Iris pigment epithelial cell (primary cell): Measurements from ENCODE around the gene ZNF280D.

ENCODE experiments used
- DNase-seq: peaks from one replicate; pipeline ENCODE4 v3.0.0-alpha.2; 2011; ENCODE audit warnings: low read depth

ZNF280D gene

GRCh38 chr15:56628893-56629532 lies 104.3 kb downstream of the ZNF280D start:
- peak; percentile 22 for DNase-seq

DNA sequence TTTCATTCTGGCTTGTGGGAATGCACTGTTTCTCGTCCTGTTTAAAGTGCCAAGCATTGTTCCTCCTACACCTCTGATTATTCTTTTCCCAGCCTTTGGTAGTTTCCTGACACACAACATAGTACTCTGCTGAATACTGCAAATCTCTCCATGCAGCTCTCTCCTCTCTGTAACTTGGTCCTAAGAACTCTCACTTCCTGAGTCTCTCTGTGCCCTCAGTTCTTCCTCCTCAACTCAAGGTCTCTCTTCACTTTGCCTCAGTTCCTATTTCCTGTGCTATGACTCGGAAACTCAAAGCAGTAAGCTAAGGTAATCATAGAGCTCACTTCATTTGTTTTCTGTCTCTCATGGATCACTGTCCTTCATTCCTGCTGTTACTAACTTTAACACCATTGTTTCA lies 113.4 kb downstream of the ZNF280D start:
- DNase-seq: no peak

- no peak for DNase-seq
Observed at GRCh38 chr15:56617628-56618027, 115.7 kb downstream of the ZNF280D start.

DNA sequence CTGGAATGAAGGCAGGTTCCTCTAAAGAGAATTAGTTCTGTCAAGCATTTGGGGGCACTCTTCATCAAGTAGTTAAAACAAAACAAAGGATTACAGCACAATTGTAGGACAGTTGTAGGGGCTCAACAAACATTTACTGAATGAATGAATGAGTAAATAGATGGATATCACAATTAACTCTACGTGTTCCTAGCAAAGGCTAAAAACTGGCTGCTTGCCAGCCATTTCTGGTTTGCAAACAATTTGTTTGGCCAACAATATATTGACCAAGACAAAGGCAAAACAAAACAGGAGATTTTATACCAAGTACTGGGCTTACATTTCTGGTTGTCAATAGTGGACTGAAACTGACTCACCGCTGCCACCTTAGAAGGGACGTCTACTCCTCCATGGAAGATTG lies 116.8 kb downstream of the ZNF280D start:
- no peak for DNase-seq

GRCh38 chr15:56613811-56614210 lies 119.5 kb downstream of the ZNF280D start:
- DNase-seq: no peak

DNA sequence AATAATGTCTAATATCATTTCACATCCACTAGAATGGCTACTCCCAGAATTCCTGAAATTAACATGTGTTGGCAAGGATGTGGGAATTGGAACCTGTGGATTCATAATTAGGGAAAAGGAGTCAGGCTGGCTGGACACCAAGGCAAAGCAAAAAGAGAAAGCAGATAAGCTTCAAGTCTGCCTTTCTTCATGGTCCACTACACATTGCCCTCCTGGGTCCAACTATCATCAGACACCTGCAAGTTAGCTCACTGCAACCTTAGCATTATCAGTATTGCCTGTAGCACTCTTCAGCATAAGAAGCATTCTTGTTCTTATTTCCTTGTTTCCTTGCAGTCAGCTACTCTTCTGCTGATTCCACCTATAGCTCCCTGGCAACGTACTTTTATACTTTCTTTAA lies 124.3 kb downstream of the ZNF280D start:
- no peak for DNase-seq

GRCh38 chr15:56608140-56608778 lies 125.0 kb downstream of the ZNF280D start:
- peak; percentile 39 for DNase-seq

DNA sequence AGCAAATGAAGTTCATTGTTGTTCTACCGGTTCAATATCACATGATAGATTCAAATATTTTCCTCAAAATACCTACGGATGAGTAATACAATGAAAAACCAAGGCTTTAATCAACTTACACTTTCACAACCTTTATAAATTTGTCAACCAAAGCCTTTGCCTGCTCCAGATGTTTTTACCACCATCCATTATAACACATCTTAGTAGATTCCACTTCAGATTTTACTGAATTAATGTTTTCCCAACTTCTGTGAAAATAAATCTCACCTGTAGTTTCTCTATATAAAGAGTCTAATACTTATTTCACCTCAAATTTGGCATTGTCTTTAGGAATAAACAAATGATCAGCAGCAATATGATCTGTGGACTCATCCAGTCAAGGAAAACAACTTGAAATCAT lies 131.1 kb downstream of the ZNF280D start:
- DNase-seq: no peak

- DNase-seq: no peak
Observed at GRCh38 chr15:56600380-56600779, 132.9 kb downstream of the ZNF280D start.

GRCh38 chr15:56598991-56599390 lies 134.3 kb downstream of the ZNF280D start:
- DNase-seq: peak; percentile 73

DNA sequence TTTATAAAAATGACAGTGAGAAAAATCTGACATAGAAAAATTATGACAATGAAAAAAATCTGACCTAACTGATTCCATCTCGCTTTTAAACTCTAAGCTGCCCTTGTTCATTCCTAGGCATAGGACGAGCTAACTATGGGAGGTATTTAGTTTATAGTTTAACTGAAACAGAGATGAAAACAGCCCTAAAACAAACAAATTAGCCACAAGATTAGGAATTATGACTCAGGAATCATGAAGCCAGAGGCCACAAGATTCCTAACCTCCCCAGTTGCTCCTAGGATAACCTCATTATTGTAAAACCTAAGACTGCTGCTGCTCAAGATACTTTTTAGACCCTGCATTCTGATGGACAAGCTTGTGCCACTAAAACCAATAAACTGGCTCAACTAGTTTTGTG lies 145.6 kb downstream of the ZNF280D start:
- peak; percentile 60 for DNase-seq

DNA sequence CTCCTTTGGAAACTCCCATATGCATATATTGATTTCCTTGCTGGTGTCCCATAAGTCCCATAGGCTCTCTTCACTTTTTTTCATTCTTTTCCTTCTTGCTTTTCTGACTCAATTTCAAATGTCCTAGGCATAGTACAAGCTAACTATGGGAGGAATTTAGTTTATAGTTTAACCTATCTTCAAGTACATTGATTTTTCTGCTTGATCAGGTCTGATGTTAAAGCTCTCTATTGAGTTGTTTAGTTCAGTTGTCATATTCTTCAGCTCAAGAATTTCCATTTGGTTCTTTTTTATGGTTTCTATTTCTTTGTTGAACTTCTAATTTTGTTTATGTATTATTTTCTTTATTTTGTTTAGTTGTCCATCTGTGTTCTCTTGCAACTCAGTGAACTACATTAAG lies 147.1 kb downstream of the ZNF280D start:
- DNase-seq: no peak

DNA sequence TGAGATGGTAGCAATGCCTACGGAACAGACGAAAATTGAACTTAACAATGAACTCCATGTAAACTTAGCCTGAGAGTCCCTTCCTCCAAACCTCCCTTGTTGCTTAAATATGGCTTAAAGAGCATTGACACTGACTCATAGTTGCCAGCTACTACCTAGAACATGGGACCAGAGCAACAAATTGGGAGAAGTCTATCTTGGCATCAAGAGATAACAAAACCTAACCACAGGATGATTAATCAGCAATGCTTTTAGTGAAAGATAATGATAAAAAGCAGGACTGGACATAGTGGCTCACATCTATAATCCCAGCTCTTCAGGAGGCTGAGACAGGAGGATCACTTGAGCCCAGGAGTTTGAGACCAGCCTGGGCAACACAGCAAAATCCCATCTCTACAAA lies 150.5 kb downstream of the ZNF280D start:
- peak; percentile 30 for DNase-seq
